ENCODE measurements around the gene SND1.

Gene SND1

GRCh38 chr7:128034825-128035224 lies 382.8 kb downstream of the SND1 start:
- H3K4me3 ChIP-seq (ENCODE audit: low read length): no peak overlapping the region
- no peaks in the 10 kb centered on the region for H3K36me3 ChIP-seq (ENCODE audit: control insufficient read depth, low read length)
- no peaks in the 10 kb centered on the region for H3K9me2 ChIP-seq (replicated peaks; ENCODE audit: control insufficient read depth, low read length)
- H4K20me1 ChIP-seq (ENCODE audit: control insufficient read depth, insufficient read depth, low read depth, low read length): peaks cover 12% of the 10 kb centered on the region; the same call in 1 of the 2 replicates
- peaks cover 4% of the 10 kb centered on the region; the same call in 1 of the 2 replicates for H3K79me2 ChIP-seq (ENCODE audit: control insufficient read depth, low read length)
- 0 out of 2 replicates have a peak, but pooled peaks cover 3% of the 10 kb centered on the region for H3K27me3 ChIP-seq (ENCODE audit: control insufficient read depth, low read length)
- no peak overlapping the region for H3K27ac ChIP-seq (ENCODE audit: low read depth, low read length)
- H3K9me3 ChIP-seq (ENCODE audit: control insufficient read depth, insufficient read depth, low read length): no peaks in the 10 kb centered on the region
- peaks cover 3% of the 10 kb centered on the region; the same call in 1 of the 2 replicates for H3F3A ChIP-seq (ENCODE audit: control insufficient read depth, insufficient read depth)
- TF ChIP-seq EZH2phosphoT487 (IDR thresholded peaks at IDR 0.05; ENCODE audit: borderline replicate concordance, low read length) (no peak), CTCF (IDR thresholded peaks at IDR 0.05; ENCODE audit: low read depth, low read length, poor library complexity, severe bottlenecking) (no peak)
- H3K4me1 ChIP-seq (ENCODE audit: control insufficient read depth, low read length): peaks cover 59% of the 10 kb centered on the region
- 0 out of 2 replicates have a peak overlapping the region, but pooled peaks have one; percentile 49 for H3K4me2 ChIP-seq (ENCODE audit: low read length)

- H3K9me2 ChIP-seq (replicated peaks; ENCODE audit: control insufficient read depth, low read length): no peaks in the 10 kb centered on the region
- peaks cover 4% of the 10 kb centered on the region; the same call in 1 of the 2 replicates for H3K79me2 ChIP-seq (ENCODE audit: control insufficient read depth, low read length)
- peaks cover 53% of the 10 kb centered on the region for H3K4me1 ChIP-seq (ENCODE audit: control insufficient read depth, low read length)
- H4K20me1 ChIP-seq (ENCODE audit: control insufficient read depth, insufficient read depth, low read depth, low read length): peaks cover 12% of the 10 kb centered on the region; the same call in 1 of the 2 replicates
- H3K4me2 ChIP-seq (ENCODE audit: low read length): peak overlapping the region; percentile 49
- H3K9me3 ChIP-seq (ENCODE audit: control insufficient read depth, insufficient read depth, low read length): no peaks in the 10 kb centered on the region
- peak overlapping the region; percentile 22 for H3K4me3 ChIP-seq (ENCODE audit: low read length)
- peaks cover 3% of the 10 kb centered on the region; the same call in 1 of the 2 replicates for H3F3A ChIP-seq (ENCODE audit: control insufficient read depth, insufficient read depth)
- TF ChIP-seq CTCF (IDR thresholded peaks at IDR 0.05; ENCODE audit: low read depth, low read length, poor library complexity, severe bottlenecking) (peak; percentile 71), EZH2phosphoT487 (IDR thresholded peaks at IDR 0.05; ENCODE audit: borderline replicate concordance, low read length) (no peak)
- H3K36me3 ChIP-seq (ENCODE audit: control insufficient read depth, low read length): no peaks in the 10 kb centered on the region
- H3K27ac ChIP-seq (ENCODE audit: low read depth, low read length): no peak overlapping the region
- H3K27me3 ChIP-seq (ENCODE audit: control insufficient read depth, low read length): 0 out of 2 replicates have a peak, but pooled peaks cover 3% of the 10 kb centered on the region
Measured at GRCh38 chr7:128035712-128036111, 383.7 kb downstream of the SND1 start.

GRCh38 chr7:128036226-128036940 lies 384.4 kb downstream of the SND1 start:
- H3K4me2 ChIP-seq (ENCODE audit: low read length): peak overlapping the region; percentile 49
- H3K36me3 ChIP-seq (ENCODE audit: control insufficient read depth, low read length): no peaks in the 10 kb centered on the region
- H3K9me3 ChIP-seq (ENCODE audit: control insufficient read depth, insufficient read depth, low read length): no peaks in the 10 kb centered on the region
- no peak for TF ChIP-seq CTCF (IDR thresholded peaks at IDR 0.05; ENCODE audit: low read depth, low read length, poor library complexity, severe bottlenecking)
- peaks cover 52% of the 10 kb centered on the region for H3K4me1 ChIP-seq (ENCODE audit: control insufficient read depth, low read length)
- 0 out of 2 replicates have a peak, but pooled peaks cover 3% of the 10 kb centered on the region for H3K27me3 ChIP-seq (ENCODE audit: control insufficient read depth, low read length)
- peaks cover 3% of the 10 kb centered on the region; the same call in 1 of the 2 replicates for H3F3A ChIP-seq (ENCODE audit: control insufficient read depth, insufficient read depth)
- H4K20me1 ChIP-seq (ENCODE audit: control insufficient read depth, insufficient read depth, low read depth, low read length): peaks cover 12% of the 10 kb centered on the region; the same call in 1 of the 2 replicates
- no peak overlapping the region for H3K27ac ChIP-seq (ENCODE audit: low read depth, low read length)
- peak overlapping the region; percentile 22 for H3K4me3 ChIP-seq (ENCODE audit: low read length)
- H3K9me2 ChIP-seq (replicated peaks; ENCODE audit: control insufficient read depth, low read length): no peaks in the 10 kb centered on the region
- peaks cover 4% of the 10 kb centered on the region; the same call in 1 of the 2 replicates for H3K79me2 ChIP-seq (ENCODE audit: control insufficient read depth, low read length)
